HepG2 (cell line): ENCODE measurements around the gene AHSP. TPM values are rescaled to one million over a fixed set of nuclear protein-coding genes. Genes with fewer than 3 reads are reported as not detected.

Experiments used
- CHCHD3 ChIP-seq: sonication (generic); formaldehyde crosslinking; IDR thresholded peaks from 2 replicates; pipeline ENCODE4 v1.8.0; 2022; ENCODE audit warnings: mild to moderate bottlenecking, missing genetic modification reagents, moderate library complexity
- ELK4 ChIP-seq: sonication (generic); formaldehyde crosslinking; IDR thresholded peaks from 2 replicates; pipeline ENCODE4 v1.9.0; 2021; ENCODE audit warnings: missing genetic modification reagents, borderline replicate concordance
- FOXJ3 ChIP-seq: sonication (generic); formaldehyde crosslinking; IDR thresholded peaks from 2 replicates; pipeline ENCODE4 v1.4.0; 2020; ENCODE audit warnings: missing genetic modification reagents, mild to moderate bottlenecking, borderline replicate concordance
- FOXK1 ChIP-seq: sonication (generic); formaldehyde crosslinking; IDR thresholded peaks from 2 replicates; pipeline ENCODE4 v1.4.0; 2020; ENCODE audit warnings: low read depth, missing genetic modification reagents, borderline replicate concordance
- MBNL3 ChIP-seq: fragments of 250-450 bp; sonication (Bioruptor Pico); conservative IDR thresholded peaks from 2 replicates; pipeline ENCODE4 v1.8.0; 2022; ENCODE audit warnings: mild to moderate bottlenecking, inconsistent platforms
- NAIF1 ChIP-seq: sonication (generic); formaldehyde crosslinking; IDR thresholded peaks from 2 replicates; pipeline ENCODE4 v1.5.0; 2020; ENCODE audit warnings: mild to moderate bottlenecking, missing genetic modification reagents, borderline replicate concordance
- PRDM15 ChIP-seq: sonication (generic); formaldehyde crosslinking; IDR thresholded peaks from 2 replicates; pipeline ENCODE4 v1.4.0; 2020; ENCODE audit warnings: missing genetic modification reagents
- SALL1 ChIP-seq: sonication (generic); formaldehyde crosslinking; IDR thresholded peaks from 2 replicates; pipeline ENCODE4 v1.8.0; 2022; ENCODE audit warnings: mild to moderate bottlenecking, missing genetic modification reagents
- TGIF2 ChIP-seq: IDR thresholded peaks from 2 replicates; pipeline ENCODE4 v1.6.1; 2016; ENCODE audit warnings: control low read depth, missing compliant biosample characterization
- ZBTB14 ChIP-seq: sonication (generic); formaldehyde crosslinking; IDR thresholded peaks from 2 replicates; pipeline ENCODE4 v1.4.0; 2020; ENCODE audit warnings: missing genetic modification reagents
- ZGPAT ChIP-seq: IDR thresholded peaks from 2 replicates; pipeline ENCODE4 v1.6.1; 2016; ENCODE audit warnings: mild to moderate bottlenecking
- ZNF33A ChIP-seq: sonication (generic); formaldehyde crosslinking; IDR thresholded peaks from 2 replicates; pipeline ENCODE4 v1.5.1; 2020; ENCODE audit warnings: missing genetic modification reagents, mild to moderate bottlenecking, moderate library complexity, borderline replicate concordance
- ZNF343 ChIP-seq: sonication (generic); formaldehyde crosslinking; IDR thresholded peaks from 2 replicates; pipeline ENCODE4 v1.4.0; 2020; ENCODE audit warnings: mild to moderate bottlenecking, missing genetic modification reagents
- ZNF709 ChIP-seq: sonication (generic); formaldehyde crosslinking; IDR thresholded peaks from 2 replicates; pipeline ENCODE4 v1.5.0; 2020; ENCODE audit warnings: mild to moderate bottlenecking, missing genetic modification reagents
- ZNF710 ChIP-seq: sonication (generic); formaldehyde crosslinking; IDR thresholded peaks from 2 replicates; pipeline ENCODE4 v1.5.0; 2020; ENCODE audit warnings: mild to moderate bottlenecking, missing genetic modification reagents, borderline replicate concordance
- ZNF800 ChIP-seq: sonication (generic); formaldehyde crosslinking; IDR thresholded peaks from 2 replicates; pipeline ENCODE4 v1.4.0; 2020; ENCODE audit warnings: missing genetic modification reagents
- polyA plus RNA-seq, 8 experiments: library from polyadenylated mRNA; depleted of rRNA in 3 of 8; stranded (reverse) in 7 of 8; unstranded in 1 of 8; fragments of >200 nt; fragmentation: Illumina TruSeq in 4 of 8; extraction: Trizol in 4 of 8; gene quantifications; 2 replicates each; pipeline versions ENCODE4 v1.2.1 to v1.2.3, GENCODE V29; 2011 to 2016; ENCODE audit warnings: low read depth in 4 of 8, missing spikeins in 1 of 8, mixed read lengths in 1 of 8; ENCODE audit not compliant: insufficient read depth in 1 of 8
- total RNA-seq, 5 experiments: library from RNA; depleted of rRNA; stranded (reverse); fragments of >200 nt; fragmentation: Illumina TruSeq; extraction: Trizol; gene quantifications; 2 replicates each; pipeline ENCODE4 v1.2.3, GENCODE V29; 2016; ENCODE audit warnings: low read depth in 1 of 5

Gene AHSP
- total and polyA plus RNA-seq, 2 of the 13 experiments (the other 11 are each of a cell fraction or from before 2014, with no cell fraction given), result not detected

- TF ChIP-seq ZBTB14 (no peak), ZGPAT (peak; percentile 98), SALL1 (CRISPR knock-in tag) (peak; percentile 87), ZNF800 (CRISPR knock-in tag) (no peak), FOXJ3 (CRISPR knock-in tag) (peak; percentile 79; the same call in 1 of the 2 replicates), FOXK1 (peak; percentile 65; the same call in 1 of the 2 replicates), ZNF343 (CRISPR knock-in tag) (peak; percentile 96), ZNF709 (CRISPR knock-in tag) (peak; percentile 94), MBNL3 (CRISPR knock-in tag) (no peak), ZNF33A (CRISPR knock-in tag) (0 out of 2 replicates have a peak, but pooled peaks have one; percentile 46), ZNF710 (CRISPR knock-in tag) (peak; percentile 85), NAIF1 (CRISPR knock-in tag) (peak; percentile 81), PRDM15 (CRISPR knock-in tag) (peak; percentile 22; the same call in 1 of the 2 replicates), TGIF2 (CRISPR knock-in tag) (peak; percentile 79; the same call in 1 of the 2 replicates), CHCHD3 (peak; percentile 88; the same call in 1 of the 2 replicates), ELK4 (CRISPR knock-in tag) (peak; percentile 87; the same call in 1 of the 2 replicates)
Measured at GRCh38 chr16:31507929-31508705, 19.6 kb upstream of the AHSP start, which contains the start of gene RUSF1 (continued).
